Measurements from ENCODE around the gene NEU4.
"Not testable (repeated sequence)": the region's sequence is repeated elsewhere in the genome, so short reads cannot be mapped to it uniquely, and the experiment has no call there.

The NEU4 gene

GRCh38 chr2:241814393-241814642, 5.3 kb downstream of the NEU4 start:
- DNase-seq: no peak

- no peak for DNase-seq
Observed at GRCh38 chr2:241814643-241815476, 5.9 kb downstream of the NEU4 start.

GRCh38 chr2:241815477-241816430, 6.8 kb downstream of the NEU4 start:
- no peak for DNase-seq

GRCh38 chr2:241816431-241817121, 7.6 kb downstream of the NEU4 start:
- no peak for DNase-seq

- no peak for DNase-seq
Observed at GRCh38 chr2:241817126-241817820, 8.3 kb downstream of the NEU4 start.

- DNase-seq: not testable (repeated sequence)
Observed at GRCh38 chr2:241817821-241818215, 8.8 kb downstream of the NEU4 start.

GRCh38 chr2:241818229-241818942, 9.4 kb downstream of the NEU4 start:
- no peak for DNase-seq

GRCh38 chr2:241818943-241819270, 9.9 kb downstream of the NEU4 start:
- no peak for DNase-seq

GRCh38 chr2:241819947-241820624, 11.1 kb downstream of the NEU4 start:
- DNase-seq: not testable (repeated sequence)

GRCh38 chr2:241820625-241821384, 11.8 kb downstream of the NEU4 start:
- no peak for DNase-seq

- DNase-seq: no peak
Observed at GRCh38 chr2:241821460-241822263, 12.7 kb downstream of the NEU4 start.

- no peak for DNase-seq
Observed at GRCh38 chr2:241822264-241822623, 13.3 kb downstream of the NEU4 start.

- not testable (repeated sequence) for DNase-seq
Observed at GRCh38 chr2:241823531-241824437, 14.8 kb downstream of the NEU4 start.

GRCh38 chr2:241827394-241827793, 18.4 kb downstream of the NEU4 start:
- DNase-seq: no peak

- DNase-seq: no peak
Observed at GRCh38 chr2:241833101-241833663, 24.2 kb downstream of the NEU4 start.

GRCh38 chr2:241833756-241834526, 24.9 kb downstream of the NEU4 start:
- DNase-seq: not testable (repeated sequence)

- no peak for DNase-seq
Observed at GRCh38 chr2:241834527-241835210, 25.7 kb downstream of the NEU4 start.
